HG03378 (cell line): ENCODE results near the gene CADM4.
"Not testable (repeated sequence)": the region's sequence is repeated elsewhere in the genome, so short reads cannot be mapped to it uniquely, and the experiment has no call there.

Experiments used
- ATAC-seq: cut with Tn5 transposase; IDR thresholded peaks from one replicate; pipeline ENCODE4 v1.9.1; 2021; ENCODE audit warnings: mild to moderate bottlenecking, moderate library complexity; ENCODE audit not compliant: unreplicated experiment

The CADM4 gene

GRCh38 chr19:43610493-43610892 is 29.2 kb downstream of the CADM4 start:
- no peak for ATAC-seq

GRCh38 chr19:43609872-43610271 is 29.8 kb downstream of the CADM4 start:
- ATAC-seq: no peak

GRCh38 chr19:43607238-43608205 is 32.1 kb downstream of the CADM4 start:
- ATAC-seq: no peak

GRCh38 chr19:43606569-43607229 is 33.0 kb downstream of the CADM4 start:
- ATAC-seq: no peak

GRCh38 chr19:43605875-43606568 is 33.6 kb downstream of the CADM4 start:
- ATAC-seq: no peak

GRCh38 chr19:43600326-43600725 is 39.3 kb downstream of the CADM4 start:
- ATAC-seq: not testable (repeated sequence)

GRCh38 chr19:43599635-43600295 is 39.9 kb downstream of the CADM4 start:
- no peak for ATAC-seq

- ATAC-seq: no peak
These were observed 41.0 kb downstream of the CADM4 start for GRCh38 chr19:43598445-43599240.

GRCh38 chr19:43597876-43598275 is 41.8 kb downstream of the CADM4 start:
- ATAC-seq: no peak

- ATAC-seq: no peak
These were observed 42.7 kb downstream of the CADM4 start for GRCh38 chr19:43596842-43597461.

- ATAC-seq: peak; percentile 79
These were observed 43.4 kb downstream of the CADM4 start, which contains the start of the genes IRGQ and ZNF576 for GRCh38 chr19:43595999-43596841. Gene IRGQ (minus strand): TSS chr19:43596134. CDS start chr19:43595338, 796 bp downstream. Gene ZNF576 (plus strand): TSS chr19:43596595. CDS start chr19:43597109, 514 bp downstream.

GRCh38 chr19:43595605-43595998 is 44.0 kb downstream of the CADM4 start:
- ATAC-seq: no peak

- ATAC-seq: no peak
These were observed 44.7 kb downstream of the CADM4 start for GRCh38 chr19:43594710-43595604.

- ATAC-seq: no peak
These were observed 45.5 kb downstream of the CADM4 start for GRCh38 chr19:43594081-43594697.

GRCh38 chr19:43592800-43593350 is 46.8 kb downstream of the CADM4 start:
- no peak for ATAC-seq

- no peak for ATAC-seq
These were observed 47.5 kb downstream of the CADM4 start for GRCh38 chr19:43591904-43592772.
